ENCODE results near the gene FCRLB. TPM values are rescaled to one million over a fixed set of nuclear protein-coding genes. Genes with fewer than 3 reads are reported as not detected.

FCRLB gene
- total and polyA plus RNA-seq, 9 of the 15 experiments (the other 6 are each of a cell fraction or from before 2014, with no cell fraction given) = 0.20 to 4.6 (median 1.3) TPM

DNA sequence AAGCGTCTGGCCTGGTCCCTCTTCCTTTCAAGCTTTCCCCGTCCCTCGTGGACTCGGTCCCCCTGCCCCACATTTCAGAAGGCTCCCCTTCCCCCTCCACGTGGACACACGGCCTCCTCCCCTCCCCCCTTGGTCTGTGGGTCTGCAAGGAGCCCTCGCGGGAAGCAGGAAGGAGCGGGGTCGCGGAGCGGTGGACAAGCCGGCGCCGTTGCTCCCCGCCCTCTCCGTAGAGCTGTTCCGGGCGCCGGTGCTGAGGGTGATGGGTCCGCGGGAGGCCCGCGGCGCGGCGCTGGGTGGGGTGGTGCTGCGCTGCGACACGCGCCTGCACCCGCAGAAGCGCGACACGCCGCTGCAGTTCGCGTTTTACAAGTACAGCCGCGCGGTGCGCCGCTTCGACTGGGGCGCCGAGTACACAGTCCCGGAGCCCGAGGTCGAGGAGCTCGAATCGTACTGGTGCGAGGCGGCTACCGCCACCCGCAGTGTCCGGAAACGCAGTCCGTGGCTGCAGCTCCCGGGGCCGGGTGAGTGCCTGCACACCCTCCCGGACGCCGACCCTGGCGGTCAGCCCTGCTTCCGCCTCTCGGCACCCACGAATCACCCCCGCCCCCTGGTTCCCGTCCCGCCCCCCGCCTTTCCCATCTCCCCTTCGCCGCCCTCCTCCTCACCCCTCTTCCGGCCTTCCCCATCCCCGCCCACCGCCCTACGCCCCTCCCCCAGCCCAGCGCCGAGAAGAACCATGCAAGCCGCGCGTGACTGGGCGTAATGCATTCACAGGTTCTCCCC, 5.3 kb downstream of the FCRLB start (continued):
- TF ChIP-seq, protein P1, sequence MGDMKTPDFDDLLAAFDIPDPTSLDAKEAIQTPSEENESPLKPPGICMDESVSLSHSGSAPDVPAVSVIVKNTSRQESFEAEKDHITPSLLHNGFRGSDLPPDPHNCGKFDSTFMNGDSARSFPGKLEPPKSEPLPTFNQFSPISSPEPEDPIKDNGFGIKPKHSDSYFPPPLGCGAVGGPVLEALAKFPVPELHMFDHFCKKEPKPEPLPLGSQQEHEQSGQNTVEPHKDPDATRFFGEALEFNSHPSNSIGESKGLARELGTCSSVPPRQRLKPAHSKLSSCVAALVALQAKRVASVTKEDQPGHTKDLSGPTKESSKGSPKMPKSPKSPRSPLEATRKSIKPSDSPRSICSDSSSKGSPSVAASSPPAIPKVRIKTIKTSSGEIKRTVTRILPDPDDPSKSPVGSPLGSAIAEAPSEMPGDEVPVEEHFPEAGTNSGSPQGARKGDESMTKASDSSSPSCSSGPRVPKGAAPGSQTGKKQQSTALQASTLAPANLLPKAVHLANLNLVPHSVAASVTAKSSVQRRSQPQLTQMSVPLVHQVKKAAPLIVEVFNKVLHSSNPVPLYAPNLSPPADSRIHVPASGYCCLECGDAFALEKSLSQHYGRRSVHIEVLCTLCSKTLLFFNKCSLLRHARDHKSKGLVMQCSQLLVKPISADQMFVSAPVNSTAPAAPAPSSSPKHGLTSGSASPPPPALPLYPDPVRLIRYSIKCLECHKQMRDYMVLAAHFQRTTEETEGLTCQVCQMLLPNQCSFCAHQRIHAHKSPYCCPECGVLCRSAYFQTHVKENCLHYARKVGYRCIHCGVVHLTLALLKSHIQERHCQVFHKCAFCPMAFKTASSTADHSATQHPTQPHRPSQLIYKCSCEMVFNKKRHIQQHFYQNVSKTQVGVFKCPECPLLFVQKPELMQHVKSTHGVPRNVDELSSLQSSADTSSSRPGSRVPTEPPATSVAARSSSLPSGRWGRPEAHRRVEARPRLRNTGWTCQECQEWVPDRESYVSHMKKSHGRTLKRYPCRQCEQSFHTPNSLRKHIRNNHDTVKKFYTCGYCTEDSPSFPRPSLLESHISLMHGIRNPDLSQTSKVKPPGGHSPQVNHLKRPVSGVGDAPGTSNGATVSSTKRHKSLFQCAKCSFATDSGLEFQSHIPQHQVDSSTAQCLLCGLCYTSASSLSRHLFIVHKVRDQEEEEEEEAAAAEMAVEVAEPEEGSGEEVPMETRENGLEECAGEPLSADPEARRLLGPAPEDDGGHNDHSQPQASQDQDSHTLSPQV (IDR thresholded peaks at IDR 0.05) = no peak
- TF ChIP-seq ZNF444 (CRISPR knock-in tag; IDR thresholded peaks at IDR 0.05) (no peak), SMAD3 (CRISPR knock-in tag; conservative IDR thresholded peaks at IDR 0.05) (no peak), ZNF184 (CRISPR knock-in tag; IDR thresholded peaks at IDR 0.05) (no peak), ZC3H8 (IDR thresholded peaks at IDR 0.05) (no peak), JUND (IDR thresholded peaks at IDR 0.05; ENCODE audit: borderline replicate concordance, low read depth, low read length) (no peak), JUND (tag; IDR thresholded peaks at IDR 0.05; ENCODE audit: borderline replicate concordance, low read depth, low read length) (no peak), ZNF232 (CRISPR knock-in tag; IDR thresholded peaks at IDR 0.05) (no peak), ZNF212 (CRISPR knock-in tag; IDR thresholded peaks at IDR 0.05) (no peak; the same call in 1 of the 2 replicates), MCM7 (IDR thresholded peaks at IDR 0.05) (no peak), RNF2 (IDR thresholded peaks at IDR 0.05) (peak; percentile 38; the same call in 1 of the 2 replicates), RBM34 (IDR thresholded peaks at IDR 0.05; ENCODE audit: borderline replicate concordance, insufficient read depth, low read length) (0 out of 2 replicates have a peak, but pooled peaks have one; percentile 71)
- TF ChIP-seq, protein P2, sequence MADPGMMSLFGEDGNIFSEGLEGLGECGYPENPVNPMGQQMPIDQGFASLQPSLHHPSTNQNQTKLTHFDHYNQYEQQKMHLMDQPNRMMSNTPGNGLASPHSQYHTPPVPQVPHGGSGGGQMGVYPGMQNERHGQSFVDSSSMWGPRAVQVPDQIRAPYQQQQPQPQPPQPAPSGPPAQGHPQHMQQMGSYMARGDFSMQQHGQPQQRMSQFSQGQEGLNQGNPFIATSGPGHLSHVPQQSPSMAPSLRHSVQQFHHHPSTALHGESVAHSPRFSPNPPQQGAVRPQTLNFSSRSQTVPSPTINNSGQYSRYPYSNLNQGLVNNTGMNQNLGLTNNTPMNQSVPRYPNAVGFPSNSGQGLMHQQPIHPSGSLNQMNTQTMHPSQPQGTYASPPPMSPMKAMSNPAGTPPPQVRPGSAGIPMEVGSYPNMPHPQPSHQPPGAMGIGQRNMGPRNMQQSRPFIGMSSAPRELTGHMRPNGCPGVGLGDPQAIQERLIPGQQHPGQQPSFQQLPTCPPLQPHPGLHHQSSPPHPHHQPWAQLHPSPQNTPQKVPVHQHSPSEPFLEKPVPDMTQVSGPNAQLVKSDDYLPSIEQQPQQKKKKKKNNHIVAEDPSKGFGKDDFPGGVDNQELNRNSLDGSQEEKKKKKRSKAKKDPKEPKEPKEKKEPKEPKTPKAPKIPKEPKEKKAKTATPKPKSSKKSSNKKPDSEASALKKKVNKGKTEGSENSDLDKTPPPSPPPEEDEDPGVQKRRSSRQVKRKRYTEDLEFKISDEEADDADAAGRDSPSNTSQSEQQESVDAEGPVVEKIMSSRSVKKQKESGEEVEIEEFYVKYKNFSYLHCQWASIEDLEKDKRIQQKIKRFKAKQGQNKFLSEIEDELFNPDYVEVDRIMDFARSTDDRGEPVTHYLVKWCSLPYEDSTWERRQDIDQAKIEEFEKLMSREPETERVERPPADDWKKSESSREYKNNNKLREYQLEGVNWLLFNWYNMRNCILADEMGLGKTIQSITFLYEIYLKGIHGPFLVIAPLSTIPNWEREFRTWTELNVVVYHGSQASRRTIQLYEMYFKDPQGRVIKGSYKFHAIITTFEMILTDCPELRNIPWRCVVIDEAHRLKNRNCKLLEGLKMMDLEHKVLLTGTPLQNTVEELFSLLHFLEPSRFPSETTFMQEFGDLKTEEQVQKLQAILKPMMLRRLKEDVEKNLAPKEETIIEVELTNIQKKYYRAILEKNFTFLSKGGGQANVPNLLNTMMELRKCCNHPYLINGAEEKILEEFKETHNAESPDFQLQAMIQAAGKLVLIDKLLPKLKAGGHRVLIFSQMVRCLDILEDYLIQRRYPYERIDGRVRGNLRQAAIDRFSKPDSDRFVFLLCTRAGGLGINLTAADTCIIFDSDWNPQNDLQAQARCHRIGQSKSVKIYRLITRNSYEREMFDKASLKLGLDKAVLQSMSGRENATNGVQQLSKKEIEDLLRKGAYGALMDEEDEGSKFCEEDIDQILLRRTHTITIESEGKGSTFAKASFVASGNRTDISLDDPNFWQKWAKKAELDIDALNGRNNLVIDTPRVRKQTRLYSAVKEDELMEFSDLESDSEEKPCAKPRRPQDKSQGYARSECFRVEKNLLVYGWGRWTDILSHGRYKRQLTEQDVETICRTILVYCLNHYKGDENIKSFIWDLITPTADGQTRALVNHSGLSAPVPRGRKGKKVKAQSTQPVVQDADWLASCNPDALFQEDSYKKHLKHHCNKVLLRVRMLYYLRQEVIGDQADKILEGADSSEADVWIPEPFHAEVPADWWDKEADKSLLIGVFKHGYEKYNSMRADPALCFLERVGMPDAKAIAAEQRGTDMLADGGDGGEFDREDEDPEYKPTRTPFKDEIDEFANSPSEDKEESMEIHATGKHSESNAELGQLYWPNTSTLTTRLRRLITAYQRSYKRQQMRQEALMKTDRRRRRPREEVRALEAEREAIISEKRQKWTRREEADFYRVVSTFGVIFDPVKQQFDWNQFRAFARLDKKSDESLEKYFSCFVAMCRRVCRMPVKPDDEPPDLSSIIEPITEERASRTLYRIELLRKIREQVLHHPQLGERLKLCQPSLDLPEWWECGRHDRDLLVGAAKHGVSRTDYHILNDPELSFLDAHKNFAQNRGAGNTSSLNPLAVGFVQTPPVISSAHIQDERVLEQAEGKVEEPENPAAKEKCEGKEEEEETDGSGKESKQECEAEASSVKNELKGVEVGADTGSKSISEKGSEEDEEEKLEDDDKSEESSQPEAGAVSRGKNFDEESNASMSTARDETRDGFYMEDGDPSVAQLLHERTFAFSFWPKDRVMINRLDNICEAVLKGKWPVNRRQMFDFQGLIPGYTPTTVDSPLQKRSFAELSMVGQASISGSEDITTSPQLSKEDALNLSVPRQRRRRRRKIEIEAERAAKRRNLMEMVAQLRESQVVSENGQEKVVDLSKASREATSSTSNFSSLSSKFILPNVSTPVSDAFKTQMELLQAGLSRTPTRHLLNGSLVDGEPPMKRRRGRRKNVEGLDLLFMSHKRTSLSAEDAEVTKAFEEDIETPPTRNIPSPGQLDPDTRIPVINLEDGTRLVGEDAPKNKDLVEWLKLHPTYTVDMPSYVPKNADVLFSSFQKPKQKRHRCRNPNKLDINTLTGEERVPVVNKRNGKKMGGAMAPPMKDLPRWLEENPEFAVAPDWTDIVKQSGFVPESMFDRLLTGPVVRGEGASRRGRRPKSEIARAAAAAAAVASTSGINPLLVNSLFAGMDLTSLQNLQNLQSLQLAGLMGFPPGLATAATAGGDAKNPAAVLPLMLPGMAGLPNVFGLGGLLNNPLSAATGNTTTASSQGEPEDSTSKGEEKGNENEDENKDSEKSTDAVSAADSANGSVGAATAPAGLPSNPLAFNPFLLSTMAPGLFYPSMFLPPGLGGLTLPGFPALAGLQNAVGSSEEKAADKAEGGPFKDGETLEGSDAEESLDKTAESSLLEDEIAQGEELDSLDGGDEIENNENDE (IDR thresholded peaks at IDR 0.05; ENCODE audit: low read depth, low read length) = no peak

Data from K562 (cell line).